OCI-LY3 (cell line): ENCODE measurements around the gene KRTAP19-4.
"Not testable (repeated sequence)": the region's sequence is repeated elsewhere in the genome, so short reads cannot be mapped to it uniquely, and the experiment has no call there.

Source experiments
- H2AFZ ChIP-seq: fragments of 200-600, 300-600 bp; shearing (Covaris generic); 2 replicates; pipeline ENCODE4 v1.6.0; 2014; ENCODE audit warnings: antibody characterized with exemption, low read depth, low read length
- H3K27ac ChIP-seq: fragments of 200-600, 300-600 bp; sonication (generic); 2 replicates; pipeline ENCODE4 v1.5.1; 2014; ENCODE audit warnings: mild to moderate bottlenecking, low read length, moderate library complexity, mixed read lengths
- H3K27me3 ChIP-seq: fragments of 200-600, 300-600 bp; sonication (generic); 2 replicates; pipeline ENCODE4 v1.6.1; 2014; ENCODE audit warnings: low read depth, low read length, mixed read lengths
- H3K36me3 ChIP-seq: fragments of 200-600, 300-600 bp; sonication (generic); replicated peaks from 2 replicates; pipeline ENCODE3; 2014; ENCODE audit warnings: low read depth, low read length, mixed read lengths
- H3K4me1 ChIP-seq: fragments of 300-600, 200-600 bp; sonication (generic); 2 replicates; pipeline ENCODE4 v1.6.1; 2014; ENCODE audit warnings: low read length, mixed read lengths
- H3K4me2 ChIP-seq: fragments of 200-600, 300-600 bp; sonication (generic); 2 replicates; pipeline ENCODE4 v1.6.1; 2014; ENCODE audit warnings: low read length, mixed read lengths
- H3K4me3 ChIP-seq: fragments of 300-600, 200-600 bp; sonication (generic); 2 replicates; pipeline ENCODE4 v1.5.1; 2014; ENCODE audit warnings: antibody characterized with exemption, mild to moderate bottlenecking, low read length, moderate library complexity
- H3K79me2 ChIP-seq: fragments of 300-600, 200-600 bp; shearing (Covaris generic); 2 replicates; pipeline ENCODE4 v1.6.1; 2014; ENCODE audit warnings: mild to moderate bottlenecking, low read length, mixed read lengths
- H3K9ac ChIP-seq: fragments of 300-600, 200-600 bp; shearing (Covaris generic); 2 replicates; pipeline ENCODE4 v1.6.0; 2014; ENCODE audit warnings: mild to moderate bottlenecking, low read length, moderate library complexity
- H3K9me3 ChIP-seq: fragments of 200-600, 300-600 bp; shearing (Covaris generic); 2 replicates; pipeline ENCODE4 v1.6.1; 2014; ENCODE audit warnings: low read length, mixed read lengths; ENCODE audit not compliant: insufficient read depth
- H4K20me1 ChIP-seq: fragments of 200-600, 300-600 bp; sonication (generic); 2 replicates; pipeline ENCODE4 v1.6.1; 2016; ENCODE audit warnings: low read length, mixed read lengths; ENCODE audit not compliant: insufficient read depth
- CTCF ChIP-seq: fragments of 200-600, 300-600 bp; sonication (generic); IDR thresholded peaks from 2 replicates; pipeline ENCODE4 v1.5.1; 2014; ENCODE audit warnings: antibody characterized with exemption, low read length, low read depth
- EZH2phosphoT487 ChIP-seq: fragments of 200-600 bp; shearing (Covaris generic); IDR thresholded peaks from 2 replicates; pipeline ENCODE4 v1.6.1; 2018; ENCODE audit warnings: antibody characterized with exemption, mixed run types, low read depth

The KRTAP19-4 gene

DNA sequence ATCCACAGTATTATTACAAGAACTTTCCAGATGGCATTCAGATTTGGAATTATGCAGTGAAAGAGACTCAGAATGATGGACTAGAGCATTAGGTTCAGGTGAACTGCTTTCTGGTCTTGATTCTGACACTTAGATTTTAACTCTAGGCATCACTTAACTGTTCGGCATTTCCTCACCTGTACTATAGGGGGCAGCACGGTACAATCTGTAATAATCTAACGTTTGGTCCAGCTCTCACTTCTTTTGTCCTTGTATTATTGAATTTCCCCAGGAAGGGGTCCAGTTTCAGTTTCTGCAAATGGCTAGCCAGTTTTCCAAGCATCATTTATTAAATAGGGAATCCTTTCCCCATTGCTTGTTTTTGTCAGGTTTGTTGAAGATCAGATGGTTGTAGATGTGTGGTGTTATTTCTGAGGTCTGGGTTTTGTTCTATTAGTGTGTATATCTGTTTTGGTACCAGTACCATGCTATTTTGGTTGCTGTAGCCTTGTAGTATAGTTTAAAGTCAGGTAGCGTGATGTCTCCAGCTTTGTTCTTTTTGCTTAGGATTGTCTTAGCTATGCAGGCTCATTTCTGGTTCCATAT is 8.7 kb upstream of the KRTAP19-4 start:
- not testable (repeated sequence) for H3K9me3 ChIP-seq, H3K4me1 ChIP-seq, H4K20me1 ChIP-seq, H3K27me3 ChIP-seq, H3K36me3 ChIP-seq, H2AFZ ChIP-seq, H3K9ac ChIP-seq, H3K4me3 ChIP-seq, H3K4me2 ChIP-seq, H3K27ac ChIP-seq, H3K79me2 ChIP-seq
- peak; percentile 60 for TF ChIP-seq CTCF

GRCh38 chr21:30502041-30502440 is 5.1 kb upstream of the KRTAP19-4 start, which contains the start of gene KRTAP19-5:
Gene KRTAP19-5 (minus strand): TSS chr21:30502141. CDS start chr21:30502090, 51 bp downstream.
- Histone ChIP-seq H3K9me3 (no peaks in the 10 kb centered on the region), H3K4me1 (no peaks in the 10 kb centered on the region), H3K27ac (no peak within 1 kb of the TSS), H3K9ac (no peak within 1 kb of the TSS), H3K4me3 (no peak within 1 kb of the TSS), H3K27me3 (no peaks in the 10 kb centered on the region), H4K20me1 (no peaks in the 10 kb centered on the region), H2AFZ (no peak within 1 kb of the TSS), H3K79me2 (no peaks in the 10 kb centered on the region), H3K4me2 (no peak within 1 kb of the TSS), H3K36me3 (no peaks in the 10 kb centered on the region)
- TF ChIP-seq EZH2phosphoT487 (no peak), CTCF (no peak)

GRCh38 chr21:30491963-30492428 is 5.0 kb downstream of the KRTAP19-4 start, which contains the start of gene KRTAP19-3:
Gene KRTAP19-3 (minus strand): TSS chr21:30492013. CDS start chr21:30491957, 56 bp downstream.
- no peaks in the 10 kb centered on the region for H3K36me3 ChIP-seq
- H4K20me1 ChIP-seq = no peaks in the 10 kb centered on the region
- no peak within 1 kb of the TSS for H3K27ac ChIP-seq
- H3K79me2 ChIP-seq = no peaks in the 10 kb centered on the region
- no peak for TF ChIP-seq CTCF
- TF ChIP-seq EZH2phosphoT487 = no peak
- H3K27me3 ChIP-seq = no peaks in the 10 kb centered on the region
- H3K4me2 ChIP-seq = no peak within 1 kb of the TSS
- H3K9ac ChIP-seq = no peak within 1 kb of the TSS
- H2AFZ ChIP-seq = no peak within 1 kb of the TSS
- H3K4me1 ChIP-seq = no peaks in the 10 kb centered on the region
- H3K4me3 ChIP-seq = no peak within 1 kb of the TSS
- no peaks in the 10 kb centered on the region for H3K9me3 ChIP-seq

GRCh38 chr21:30487336-30487735 is 9.6 kb downstream of the KRTAP19-4 start, which contains the start of gene KRTAP19-2:
Gene KRTAP19-2 (minus strand): TSS chr21:30487436. CDS start chr21:30487348, 88 bp downstream.
- Histone ChIP-seq H3K4me3 (no peak within 1 kb of the TSS), H3K27me3 (no peaks in the 10 kb centered on the region), H4K20me1 (no peaks in the 10 kb centered on the region), H3K4me1 (no peaks in the 10 kb centered on the region), H3K36me3 (no peaks in the 10 kb centered on the region), H3K9me3 (no peaks in the 10 kb centered on the region), H3K27ac (no peak within 1 kb of the TSS), H3K9ac (no peak within 1 kb of the TSS), H3K4me2 (no peak within 1 kb of the TSS), H2AFZ (no peak within 1 kb of the TSS), H3K79me2 (no peaks in the 10 kb centered on the region)
- TF ChIP-seq EZH2phosphoT487 = no peak
- TF ChIP-seq CTCF = no peak
